Measurements from ENCODE around the gene BDH1.

- no peak for TF ChIP-seq EZH2 (IDR thresholded peaks at IDR 0.05)
- TF ChIP-seq POLR2AphosphoS5 (IDR thresholded peaks at IDR 0.05; ENCODE audit: borderline replicate concordance, low read depth, low read length): no peak
Measured at GRCh38 chr3:197528190-197528589, 27.6 kb downstream of the BDH1 start.
